ENCODE results near the gene CBFA2T2.
"Not testable (repeated sequence)": the region's sequence is repeated elsewhere in the genome, so short reads cannot be mapped to it uniquely, and the experiment has no call there.

DNA sequence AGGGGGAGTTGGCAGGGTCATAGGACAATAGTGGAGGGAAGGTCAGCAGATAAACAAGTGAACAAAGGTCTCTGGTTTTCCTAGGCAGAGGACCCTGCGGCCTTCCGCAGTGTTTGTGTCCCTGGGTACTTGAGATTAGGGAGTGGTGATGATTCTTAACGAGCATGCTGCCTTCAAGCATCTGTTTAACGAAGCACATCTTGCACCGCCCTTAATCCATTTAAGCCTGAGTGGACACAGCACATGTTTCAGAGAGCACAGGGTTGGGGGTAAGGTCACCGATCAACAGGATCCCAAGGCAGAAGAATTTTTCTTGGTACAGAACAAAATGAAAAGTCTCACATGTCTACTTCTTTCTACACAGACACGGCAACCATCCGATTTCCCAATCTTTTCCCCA lies 45.8 kb downstream of the CBFA2T2 start:
- TF ChIP-seq TCF7L2 (IDR thresholded peaks at IDR 0.05; ENCODE audit: low read depth, low read length): not testable (repeated sequence)
- TF ChIP-seq, protein P1, sequence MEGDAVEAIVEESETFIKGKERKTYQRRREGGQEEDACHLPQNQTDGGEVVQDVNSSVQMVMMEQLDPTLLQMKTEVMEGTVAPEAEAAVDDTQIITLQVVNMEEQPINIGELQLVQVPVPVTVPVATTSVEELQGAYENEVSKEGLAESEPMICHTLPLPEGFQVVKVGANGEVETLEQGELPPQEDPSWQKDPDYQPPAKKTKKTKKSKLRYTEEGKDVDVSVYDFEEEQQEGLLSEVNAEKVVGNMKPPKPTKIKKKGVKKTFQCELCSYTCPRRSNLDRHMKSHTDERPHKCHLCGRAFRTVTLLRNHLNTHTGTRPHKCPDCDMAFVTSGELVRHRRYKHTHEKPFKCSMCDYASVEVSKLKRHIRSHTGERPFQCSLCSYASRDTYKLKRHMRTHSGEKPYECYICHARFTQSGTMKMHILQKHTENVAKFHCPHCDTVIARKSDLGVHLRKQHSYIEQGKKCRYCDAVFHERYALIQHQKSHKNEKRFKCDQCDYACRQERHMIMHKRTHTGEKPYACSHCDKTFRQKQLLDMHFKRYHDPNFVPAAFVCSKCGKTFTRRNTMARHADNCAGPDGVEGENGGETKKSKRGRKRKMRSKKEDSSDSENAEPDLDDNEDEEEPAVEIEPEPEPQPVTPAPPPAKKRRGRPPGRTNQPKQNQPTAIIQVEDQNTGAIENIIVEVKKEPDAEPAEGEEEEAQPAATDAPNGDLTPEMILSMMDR (IDR thresholded peaks at IDR 0.05): not testable (repeated sequence)
- TF ChIP-seq, protein P2, sequence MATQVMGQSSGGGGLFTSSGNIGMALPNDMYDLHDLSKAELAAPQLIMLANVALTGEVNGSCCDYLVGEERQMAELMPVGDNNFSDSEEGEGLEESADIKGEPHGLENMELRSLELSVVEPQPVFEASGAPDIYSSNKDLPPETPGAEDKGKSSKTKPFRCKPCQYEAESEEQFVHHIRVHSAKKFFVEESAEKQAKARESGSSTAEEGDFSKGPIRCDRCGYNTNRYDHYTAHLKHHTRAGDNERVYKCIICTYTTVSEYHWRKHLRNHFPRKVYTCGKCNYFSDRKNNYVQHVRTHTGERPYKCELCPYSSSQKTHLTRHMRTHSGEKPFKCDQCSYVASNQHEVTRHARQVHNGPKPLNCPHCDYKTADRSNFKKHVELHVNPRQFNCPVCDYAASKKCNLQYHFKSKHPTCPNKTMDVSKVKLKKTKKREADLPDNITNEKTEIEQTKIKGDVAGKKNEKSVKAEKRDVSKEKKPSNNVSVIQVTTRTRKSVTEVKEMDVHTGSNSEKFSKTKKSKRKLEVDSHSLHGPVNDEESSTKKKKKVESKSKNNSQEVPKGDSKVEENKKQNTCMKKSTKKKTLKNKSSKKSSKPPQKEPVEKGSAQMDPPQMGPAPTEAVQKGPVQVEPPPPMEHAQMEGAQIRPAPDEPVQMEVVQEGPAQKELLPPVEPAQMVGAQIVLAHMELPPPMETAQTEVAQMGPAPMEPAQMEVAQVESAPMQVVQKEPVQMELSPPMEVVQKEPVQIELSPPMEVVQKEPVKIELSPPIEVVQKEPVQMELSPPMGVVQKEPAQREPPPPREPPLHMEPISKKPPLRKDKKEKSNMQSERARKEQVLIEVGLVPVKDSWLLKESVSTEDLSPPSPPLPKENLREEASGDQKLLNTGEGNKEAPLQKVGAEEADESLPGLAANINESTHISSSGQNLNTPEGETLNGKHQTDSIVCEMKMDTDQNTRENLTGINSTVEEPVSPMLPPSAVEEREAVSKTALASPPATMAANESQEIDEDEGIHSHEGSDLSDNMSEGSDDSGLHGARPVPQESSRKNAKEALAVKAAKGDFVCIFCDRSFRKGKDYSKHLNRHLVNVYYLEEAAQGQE (IDR thresholded peaks at IDR 0.05; ENCODE audit: insufficient read depth in 1 of 2, low read depth in 2 of 2, low read length in 1 of 2): not testable (repeated sequence)

All from Panc1 (cell line).